GM20431 (cell line): ENCODE data around the gene SLC6A1.

Experiments
- in situ Hi-C: fragments of 300-500 bp; cut with MseI, MboI; formaldehyde crosslinking; loops from one replicate; pipeline ENCODE4 v1.15.0; 2020; ENCODE audit warnings: low sequenced_read_pairs; ENCODE audit not compliant: unreplicated experiment

Gene SLC6A1

DNA sequence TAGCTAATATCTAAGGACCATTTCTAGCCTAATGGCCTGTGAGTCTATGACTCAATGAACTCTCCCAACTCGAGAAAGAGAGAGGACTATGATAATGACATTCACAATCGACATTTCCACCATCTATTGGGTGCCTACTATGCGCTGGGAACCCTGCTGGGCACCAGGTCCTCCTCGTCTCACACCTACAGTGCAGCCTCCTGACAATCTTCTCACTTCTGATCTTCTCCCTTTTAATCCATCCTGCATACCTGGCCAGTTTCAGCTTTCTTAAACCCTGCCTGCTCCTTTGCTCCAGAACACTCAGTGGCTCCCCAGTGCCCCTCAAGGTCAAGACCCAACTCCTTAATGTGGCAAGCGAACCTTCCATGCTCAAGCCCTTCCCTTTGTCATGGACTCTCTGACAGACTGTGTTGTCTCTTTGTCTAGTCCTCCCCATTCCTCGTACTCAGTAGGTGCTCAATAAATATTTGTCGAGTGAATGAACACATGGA is 3.5 kb upstream of the SLC6A1 start:
- in situ Hi-C loops = no loop called here

GRCh38 chr3:10992943-10993728 is 588 bp downstream of the SLC6A1 start:
- in situ Hi-C loops = no loop called here

DNA sequence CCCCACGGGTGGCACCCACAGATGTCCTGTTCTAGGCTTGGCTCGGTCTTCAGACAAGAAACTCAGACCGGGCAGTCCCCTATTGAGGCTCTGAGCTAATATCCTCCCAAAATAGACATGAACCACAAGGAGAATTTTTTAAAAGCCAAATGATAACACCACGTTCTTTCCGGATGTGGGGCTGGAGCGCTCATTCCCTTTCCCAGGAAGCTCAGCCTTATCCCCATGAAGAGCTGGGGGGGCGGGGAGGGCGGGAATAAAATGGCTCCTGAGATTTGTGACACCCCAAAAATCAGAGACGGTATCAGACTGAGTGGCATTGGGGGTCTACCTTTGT is 1.1 kb downstream of the SLC6A1 start:
- in situ Hi-C loops = no loop called here

DNA sequence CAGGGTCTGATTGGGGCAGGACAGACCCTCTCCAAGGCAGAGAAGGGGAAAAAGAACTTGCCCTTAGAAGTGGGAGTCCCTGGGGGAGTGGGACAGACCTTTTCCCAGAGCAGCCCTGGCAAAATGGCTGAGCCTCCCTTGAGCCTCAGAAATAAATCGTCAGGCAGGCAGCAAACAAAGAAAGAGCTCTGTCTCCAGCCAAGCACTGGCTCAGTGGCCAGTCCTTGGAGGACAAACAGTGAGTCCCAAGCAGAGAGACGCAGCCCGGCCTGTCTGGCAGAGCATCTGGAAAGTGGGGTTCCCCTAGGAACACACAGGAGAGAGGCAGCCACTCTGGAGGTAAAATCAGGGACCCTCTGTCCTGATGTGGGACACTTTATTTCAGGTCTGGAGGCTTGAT is 1.8 kb downstream of the SLC6A1 start:
- in situ Hi-C loops = no loop called here

DNA sequence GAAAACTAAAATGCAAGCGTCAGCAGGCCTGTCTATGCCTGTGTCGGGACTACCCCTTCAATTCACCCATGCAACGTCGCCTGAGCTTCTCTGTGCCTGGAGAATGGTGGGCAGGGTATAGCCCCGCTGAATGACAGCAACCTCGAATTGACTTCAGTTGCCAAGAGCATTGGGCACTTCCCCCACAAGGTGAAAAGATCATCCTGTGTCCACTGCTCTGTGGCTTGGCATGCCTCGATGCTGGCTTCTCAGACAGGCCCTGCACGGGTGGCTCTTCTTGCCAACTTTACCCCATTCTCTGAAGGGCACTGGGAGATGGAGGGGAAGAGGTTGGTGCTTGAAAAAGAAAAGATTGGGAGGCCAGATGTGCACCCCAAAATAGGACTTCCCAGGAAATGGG is 3.3 kb downstream of the SLC6A1 start:
- in situ Hi-C loops = no loop called here

DNA sequence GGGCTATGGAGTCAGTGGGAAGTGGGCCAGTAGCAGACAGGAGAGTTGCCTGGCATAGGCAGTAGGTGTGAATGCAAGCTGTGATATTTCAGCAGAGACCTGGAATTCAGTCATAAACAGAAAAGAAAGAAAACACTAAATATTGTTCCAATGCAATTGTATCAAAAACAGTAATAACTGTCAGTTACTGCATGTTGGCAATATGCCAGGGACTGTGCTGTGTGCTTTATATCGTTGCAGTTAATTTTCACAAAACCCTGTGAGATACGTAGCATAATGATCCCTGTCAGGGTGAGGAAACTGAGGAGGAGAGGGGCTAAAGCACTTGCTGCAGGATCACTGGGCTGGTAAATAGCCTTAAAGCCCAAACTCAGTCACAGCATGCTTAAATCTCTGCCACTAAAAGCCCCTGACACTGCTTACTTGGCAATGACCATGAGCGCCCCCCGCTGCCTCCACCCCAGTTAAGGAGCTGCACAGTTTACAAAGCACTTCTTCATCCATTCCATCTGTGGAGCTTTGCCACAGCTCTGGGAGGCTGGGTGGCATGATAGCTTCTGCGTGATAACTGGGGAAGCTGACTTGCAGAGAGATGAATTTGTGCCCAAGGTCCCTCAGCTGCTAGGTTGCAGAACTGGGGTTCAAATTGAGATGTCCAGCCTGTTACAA is 3.9 kb downstream of the SLC6A1 start:
- in situ Hi-C loops = no loop called here

GRCh38 chr3:10997196-10997595 is 4.6 kb downstream of the SLC6A1 start:
- in situ Hi-C loops = no loop called here

DNA sequence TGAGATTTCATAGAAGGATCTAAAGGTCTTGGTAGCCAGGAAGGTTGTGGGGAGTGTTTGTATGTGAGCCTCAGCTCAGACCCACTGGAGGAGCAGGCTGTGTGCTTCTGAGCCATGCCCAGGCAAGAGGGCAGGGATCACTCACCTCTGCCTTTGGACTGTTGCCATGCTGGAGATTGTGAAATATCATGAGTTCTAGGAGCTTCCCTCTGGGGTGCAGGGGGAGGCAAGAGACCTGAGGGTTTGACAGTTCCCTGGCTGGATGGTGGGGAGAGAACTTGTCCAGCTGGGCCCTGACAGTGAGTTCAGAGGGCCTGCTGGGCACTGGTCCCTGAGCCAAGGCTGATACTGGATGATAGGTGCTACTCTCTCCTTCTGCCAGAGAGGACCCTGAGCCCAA is 6.0 kb downstream of the SLC6A1 start:
- in situ Hi-C loops = no loop called here

GRCh38 chr3:10999221-11000107 is 6.9 kb downstream of the SLC6A1 start:
- in situ Hi-C loops = no loop called here

- in situ Hi-C loops = no loop called here
Observed at GRCh38 chr3:11000528-11000927, 8.0 kb downstream of the SLC6A1 start.

GRCh38 chr3:11001020-11001657 is 8.6 kb downstream of the SLC6A1 start:
- in situ Hi-C loops = no loop called here

GRCh38 chr3:11001658-11002021 is 9.1 kb downstream of the SLC6A1 start:
- in situ Hi-C loops = no loop called here

GRCh38 chr3:11002371-11002807 is 9.8 kb downstream of the SLC6A1 start:
- in situ Hi-C loops = no loop called here

DNA sequence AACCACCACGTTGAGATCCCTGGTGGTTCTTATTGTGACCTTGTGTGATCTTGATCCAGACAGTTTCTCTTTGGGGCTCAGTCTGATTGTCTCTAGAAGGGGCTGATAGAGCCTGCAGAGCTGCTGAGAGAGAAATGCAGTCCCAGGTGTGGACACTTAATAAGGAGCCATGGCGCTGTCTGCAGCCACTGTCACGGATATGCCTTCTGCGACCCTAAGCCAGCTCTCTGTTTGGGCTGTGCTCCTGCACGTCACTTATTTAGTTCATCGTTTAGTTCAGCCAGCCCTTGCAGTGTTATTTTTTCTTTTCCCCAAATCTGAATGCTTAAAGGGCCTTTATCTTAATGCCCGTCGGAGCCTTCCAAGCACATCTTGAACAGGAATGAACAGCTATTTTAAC is 12.0 kb downstream of the SLC6A1 start:
- in situ Hi-C loops = no loop called here

DNA sequence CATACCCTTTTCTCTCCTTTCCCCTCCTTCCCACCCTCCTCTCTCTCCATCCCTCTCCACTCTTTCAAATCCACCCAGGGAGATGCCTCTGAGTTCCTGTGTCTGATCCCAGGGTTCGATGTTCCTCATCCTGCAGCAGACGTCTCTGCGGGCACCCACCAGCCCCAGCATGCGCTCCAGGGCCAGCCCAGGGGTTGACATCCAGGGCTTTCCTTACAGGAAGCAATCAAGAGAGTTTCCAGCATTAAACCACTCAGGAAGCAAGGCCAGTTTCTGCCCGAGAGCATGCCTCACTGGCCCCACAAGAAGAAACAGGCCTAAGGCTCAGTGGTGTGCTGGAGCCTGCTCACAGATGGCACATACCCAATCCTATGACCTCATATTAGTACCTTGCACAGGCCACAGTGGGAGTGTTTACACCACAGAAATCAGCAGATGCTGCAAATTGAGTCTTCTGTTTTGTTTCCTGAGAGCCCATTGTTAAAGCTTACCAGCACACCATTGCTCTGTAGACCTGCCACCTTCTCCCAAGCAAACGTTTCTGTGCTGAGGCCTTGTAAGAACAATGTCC is 13.2 kb downstream of the SLC6A1 start:
- in situ Hi-C loops = no loop called here

DNA sequence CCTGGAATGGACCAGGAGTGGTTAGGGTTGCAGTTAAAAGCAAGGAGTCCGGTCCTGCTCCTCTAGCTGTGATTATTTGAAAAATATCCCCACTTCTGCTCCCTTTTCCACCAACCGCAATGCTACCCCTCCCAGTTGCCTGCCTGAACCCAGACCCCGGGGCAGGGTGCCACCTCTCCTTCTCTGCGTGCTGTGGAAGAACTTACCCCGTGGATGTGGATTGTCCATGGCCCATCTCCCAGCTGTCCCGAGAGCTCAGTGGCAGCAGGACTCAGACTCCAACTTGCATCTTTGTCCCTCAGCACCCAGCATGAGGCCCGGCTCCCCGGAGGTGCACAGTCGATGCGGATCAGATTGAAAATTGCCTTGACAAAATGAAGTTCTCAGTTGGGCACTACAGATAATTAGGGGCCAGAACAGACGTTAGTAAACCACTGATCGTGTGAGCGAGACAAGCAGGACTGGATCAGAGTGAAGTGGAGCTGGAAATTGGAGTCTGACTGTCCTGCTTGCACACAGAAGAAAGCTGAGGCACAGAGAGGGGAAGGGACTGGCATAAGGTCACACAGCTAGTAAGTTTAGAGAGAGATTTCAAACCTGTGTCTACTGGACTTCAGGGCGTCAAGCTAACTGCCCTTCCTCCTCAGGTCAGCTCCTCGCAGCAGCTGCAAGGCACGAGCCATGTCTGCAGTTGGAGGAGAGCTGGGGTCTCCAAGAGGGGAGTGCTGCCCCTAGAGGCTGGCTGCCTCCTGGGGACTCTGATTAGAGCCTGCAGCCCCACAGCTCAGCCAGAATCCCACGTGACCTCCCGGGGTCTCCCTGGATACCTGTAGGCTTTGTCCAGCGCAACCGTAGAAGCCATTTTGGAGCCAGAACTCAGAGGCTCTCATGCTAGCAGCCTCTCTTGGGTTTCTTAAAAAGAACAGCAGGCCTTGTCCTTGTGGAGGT is 14.7 kb downstream of the SLC6A1 start:
- in situ Hi-C loops = no loop called here

DNA sequence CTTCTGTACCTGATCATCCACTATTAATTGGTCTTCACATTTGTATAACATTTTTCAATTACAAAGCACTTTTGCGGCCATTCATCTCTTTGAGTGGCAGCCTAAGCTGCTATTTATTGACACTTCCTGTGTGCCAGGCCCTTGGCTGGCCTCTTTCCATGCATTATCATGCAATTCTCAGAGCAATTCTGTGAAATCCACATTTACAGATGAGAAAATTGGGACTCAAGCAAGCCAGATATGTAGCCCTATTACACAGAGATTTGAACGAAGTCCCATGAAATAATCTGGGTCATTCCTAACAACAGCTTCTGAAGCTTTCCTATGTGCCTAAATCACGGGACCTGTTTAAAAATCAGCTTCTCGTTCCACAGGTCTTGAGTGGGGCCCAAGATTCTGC is 17.4 kb downstream of the SLC6A1 start:
- in situ Hi-C loops = no loop called here

GRCh38 chr3:11010426-11011165 is 18.0 kb downstream of the SLC6A1 start:
- in situ Hi-C loops = no loop called here
